GDM1 (cell line): Measurements from ENCODE around the gene OPRD1.
A peak's percentile ranks its signal among the peaks of the same experiment; 100 is the strongest.

Experiments used
- DNase-seq: peaks from one replicate; lab custom pipeline; 2025; lab: John Stamatoyannopoulos, UW

Gene OPRD1

GRCh38 chr1:28885977-28886730 lies 74.2 kb downstream of the OPRD1 start:
- DNase-seq: no peak

- DNase-seq: peak; percentile 80
These were observed 74.9 kb downstream of the OPRD1 start for GRCh38 chr1:28886731-28887418.

GRCh38 chr1:28887419-28887834 lies 75.5 kb downstream of the OPRD1 start:
- DNase-seq: no peak

GRCh38 chr1:28887835-28888682 lies 76.1 kb downstream of the OPRD1 start:
- no peak for DNase-seq

GRCh38 chr1:28888915-28889314 lies 76.9 kb downstream of the OPRD1 start:
- no peak for DNase-seq

GRCh38 chr1:28889357-28889756 lies 77.4 kb downstream of the OPRD1 start:
- no peak for DNase-seq

- DNase-seq: no peak
These were observed 78.5 kb downstream of the OPRD1 start for GRCh38 chr1:28890435-28890834.

- DNase-seq: no peak
These were observed 78.9 kb downstream of the OPRD1 start for GRCh38 chr1:28890836-28891235.

- no peak for DNase-seq
These were observed 79.3 kb downstream of the OPRD1 start for GRCh38 chr1:28891256-28891655.

GRCh38 chr1:28893403-28894102 lies 81.6 kb downstream of the OPRD1 start:
- DNase-seq: no peak

- no peak for DNase-seq
These were observed 82.8 kb downstream of the OPRD1 start for GRCh38 chr1:28894785-28895184.

GRCh38 chr1:28895896-28896608 lies 84.1 kb downstream of the OPRD1 start:
- no peak for DNase-seq

GRCh38 chr1:28896609-28896986 lies 84.6 kb downstream of the OPRD1 start:
- no peak for DNase-seq

- DNase-seq: no peak
These were observed 85.8 kb downstream of the OPRD1 start for GRCh38 chr1:28897789-28898188.

- DNase-seq: no peak
These were observed 86.5 kb downstream of the OPRD1 start for GRCh38 chr1:28898405-28898881.

GRCh38 chr1:28899267-28899666 lies 87.3 kb downstream of the OPRD1 start:
- no peak for DNase-seq

- no peak for DNase-seq
These were observed 88.6 kb downstream of the OPRD1 start for GRCh38 chr1:28900562-28900961.

- DNase-seq: no peak
These were observed 90.8 kb downstream of the OPRD1 start for GRCh38 chr1:28902738-28903137.

GRCh38 chr1:28905921-28906666 lies 94.1 kb downstream of the OPRD1 start:
- DNase-seq: no peak

- DNase-seq: no peak
These were observed 97.2 kb downstream of the OPRD1 start for GRCh38 chr1:28909198-28909597.
